Chondrocyte (in vitro differentiated cells): ENCODE data around the gene RUFY2. TPM values are rescaled to one million over a fixed set of nuclear protein-coding genes. Genes with fewer than 3 reads are reported as not detected.
A peak's percentile ranks its signal among the peaks of the same experiment; 100 is the strongest.

ENCODE experiments used
- DNase-seq: peaks from one replicate; pipeline ENCODE4 v3.0.0; 2021; ENCODE audit warnings: mixed read lengths, low spot score
- H3K27ac Mint-ChIP-seq: one replicate; pipeline ENCODE4 v1.8.0; 2021; ENCODE audit warnings: mild to moderate bottlenecking, moderate library complexity, mixed read lengths; ENCODE audit not compliant: unreplicated experiment
- H3K27me3 Mint-ChIP-seq: 2 replicates; pipeline ENCODE4 v1.8.0; 2021; ENCODE audit warnings: low read depth, mixed read lengths
- H3K36me3 Mint-ChIP-seq: 2 replicates; pipeline ENCODE4 v1.8.0; 2021; ENCODE audit warnings: low read depth, mixed read lengths
- H3K4me1 Mint-ChIP-seq: 2 replicates; pipeline ENCODE4 v1.8.0; 2021; ENCODE audit warnings: low read depth, mild to moderate bottlenecking, mixed read lengths
- H3K4me3 Mint-ChIP-seq: one replicate; pipeline ENCODE4 v1.8.0; 2021; ENCODE audit warnings: mild to moderate bottlenecking, moderate library complexity, mixed read lengths; ENCODE audit not compliant: unreplicated experiment
- H3K9me3 Mint-ChIP-seq: 2 replicates; pipeline ENCODE4 v1.8.0; 2021; ENCODE audit warnings: low read depth, mixed read lengths
- CTCF ChIP-seq: fragments of 200-600 bp; sonication (generic); IDR thresholded peaks from 2 replicates; pipeline ENCODE4 v1.5.0; 2021; ENCODE audit warnings: antibody characterized with exemption, mild to moderate bottlenecking, moderate library complexity
- total RNA-seq: library from RNA; stranded (reverse); gene quantifications from 3 replicates; pipeline ENCODE4 v1.2.1, GENCODE V29; 2021

RUFY2 gene
- total RNA-seq, 1 donor from 2014 or later, result 20.2 TPM

- peaks cover 18% of the 10 kb centered on the region for H3K36me3 Mint-ChIP-seq
- no peak for DNase-seq
- H3K4me3 Mint-ChIP-seq, result peak overlapping the region; percentile 94
- TF ChIP-seq CTCF, result no peak
- H3K27ac Mint-ChIP-seq, result peak overlapping the region; percentile 99
- H3K27me3 Mint-ChIP-seq, result no peaks in the 10 kb centered on the region
- peaks cover 61% of the 10 kb centered on the region for H3K4me1 Mint-ChIP-seq
- no peaks in the 10 kb centered on the region for H3K9me3 Mint-ChIP-seq
Observed at GRCh38 chr10:68334672-68335467, 72.2 kb downstream of the RUFY2 start.

GRCh38 chr10:68333440-68334431 lies 73.3 kb downstream of the RUFY2 start:
- Mint-ChIP-seq H3K4me1 (peaks cover 70% of the 10 kb centered on the region), H3K9me3 (no peaks in the 10 kb centered on the region), H3K4me3 (peak overlapping the region; percentile 94), H3K36me3 (peaks cover 9% of the 10 kb centered on the region), H3K27me3 (no peaks in the 10 kb centered on the region), H3K27ac (peak overlapping the region; percentile 99)
- TF ChIP-seq CTCF, result no peak
- no peak for DNase-seq

GRCh38 chr10:68333058-68333395 lies 74.0 kb downstream of the RUFY2 start:
- no peak for TF ChIP-seq CTCF
- Mint-ChIP-seq H3K9me3 (no peaks in the 10 kb centered on the region), H3K27me3 (no peaks in the 10 kb centered on the region), H3K4me1 (peaks cover 73% of the 10 kb centered on the region), H3K36me3 (peaks cover 6% of the 10 kb centered on the region), H3K4me3 (peak overlapping the region; percentile 94), H3K27ac (peak overlapping the region; percentile 99)
- DNase-seq, result no peak

- no peaks in the 10 kb centered on the region for H3K27me3 Mint-ChIP-seq
- no peaks in the 10 kb centered on the region for H3K9me3 Mint-ChIP-seq
- peak within 1 kb of the TSS; percentile 94 for H3K4me3 Mint-ChIP-seq
- TF ChIP-seq CTCF, result peak; percentile 76
- H3K36me3 Mint-ChIP-seq, result peaks cover 2% of the 10 kb centered on the region
- peaks cover 68% of the 10 kb centered on the region for H3K4me1 Mint-ChIP-seq
- peak within 1 kb of the TSS; percentile 99 for H3K27ac Mint-ChIP-seq
- no peak for DNase-seq
Observed at GRCh38 chr10:68332259-68333057, 74.6 kb downstream of the RUFY2 start, which contains the start of gene PBLD. Gene PBLD, minus strand, starts transcription at chr10:68332928. Its CDS starts 26,084 bp downstream, at chr10:68306844.
